Fibroblast of pulmonary artery (primary cell): ENCODE results near the gene GSTA4.
"Not testable (repeated sequence)": the region's sequence is repeated elsewhere in the genome, so short reads cannot be mapped to it uniquely, and the experiment has no call there.

Experiments used
- DNase-seq: peaks from one replicate; pipeline ENCODE4 v3.0.0-alpha.2; 2010; ENCODE audit warnings: low read depth
- H3K4me3 ChIP-seq: replicated peaks from 2 replicates; pipeline ENCODE4 v1.5.1; 2011; ENCODE audit warnings: low read depth, mild to moderate bottlenecking, control low read depth, low read length, moderate library complexity
- TF ChIP-seq, protein P1 (sequence below): IDR thresholded peaks from 2 replicates; pipeline ENCODE4 v1.5.1; 2011; ENCODE audit warnings: mild to moderate bottlenecking, control low read depth, low read length, inconsistent platforms; ENCODE audit errors: missing control alignments

GSTA4 gene

DNA sequence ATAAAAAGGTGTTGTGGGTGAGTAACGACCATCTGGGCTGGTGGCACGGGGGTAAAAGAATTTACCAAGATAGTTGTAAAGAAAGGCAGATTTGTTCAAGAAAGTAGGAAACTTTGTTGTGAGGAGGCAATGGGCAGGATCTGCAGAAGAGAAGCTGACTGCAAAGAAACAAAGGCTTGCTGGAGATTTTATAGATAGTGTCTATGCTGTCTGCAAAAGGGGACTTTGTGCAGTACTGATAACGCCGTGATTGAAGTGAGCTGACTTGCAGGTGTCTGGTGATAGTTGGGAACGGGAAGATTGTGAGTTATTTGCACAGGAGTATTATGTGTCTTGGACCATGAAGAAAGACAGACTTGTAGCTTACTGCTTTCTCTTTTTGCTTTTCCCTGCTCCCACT lies 48.8 kb downstream of the GSTA4 start:
- no peak for DNase-seq
- TF ChIP-seq, protein P1, sequence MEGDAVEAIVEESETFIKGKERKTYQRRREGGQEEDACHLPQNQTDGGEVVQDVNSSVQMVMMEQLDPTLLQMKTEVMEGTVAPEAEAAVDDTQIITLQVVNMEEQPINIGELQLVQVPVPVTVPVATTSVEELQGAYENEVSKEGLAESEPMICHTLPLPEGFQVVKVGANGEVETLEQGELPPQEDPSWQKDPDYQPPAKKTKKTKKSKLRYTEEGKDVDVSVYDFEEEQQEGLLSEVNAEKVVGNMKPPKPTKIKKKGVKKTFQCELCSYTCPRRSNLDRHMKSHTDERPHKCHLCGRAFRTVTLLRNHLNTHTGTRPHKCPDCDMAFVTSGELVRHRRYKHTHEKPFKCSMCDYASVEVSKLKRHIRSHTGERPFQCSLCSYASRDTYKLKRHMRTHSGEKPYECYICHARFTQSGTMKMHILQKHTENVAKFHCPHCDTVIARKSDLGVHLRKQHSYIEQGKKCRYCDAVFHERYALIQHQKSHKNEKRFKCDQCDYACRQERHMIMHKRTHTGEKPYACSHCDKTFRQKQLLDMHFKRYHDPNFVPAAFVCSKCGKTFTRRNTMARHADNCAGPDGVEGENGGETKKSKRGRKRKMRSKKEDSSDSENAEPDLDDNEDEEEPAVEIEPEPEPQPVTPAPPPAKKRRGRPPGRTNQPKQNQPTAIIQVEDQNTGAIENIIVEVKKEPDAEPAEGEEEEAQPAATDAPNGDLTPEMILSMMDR, result no peak

DNA sequence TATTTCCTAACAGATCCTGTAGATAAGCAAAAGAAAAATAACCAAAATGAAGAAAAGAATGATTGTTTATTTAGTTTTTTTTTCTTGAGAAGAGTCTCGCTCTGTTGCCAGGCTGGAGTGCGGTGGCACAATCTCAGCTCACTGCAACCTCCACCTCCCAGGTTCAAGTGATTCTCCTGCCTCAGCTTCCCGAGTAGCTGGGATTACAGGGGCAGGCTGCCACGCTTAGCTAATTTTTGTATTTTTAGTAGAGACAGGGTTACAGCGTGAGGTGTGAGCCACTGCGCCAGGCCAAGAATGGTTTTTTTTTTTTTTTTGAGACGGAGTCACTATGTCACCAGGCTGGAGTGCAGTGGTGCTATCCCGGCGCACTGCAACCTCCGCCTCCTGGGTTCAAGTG lies 52.3 kb downstream of the GSTA4 start:
- not testable (repeated sequence) for DNase-seq, H3K4me3 ChIP-seq

More for the DNA sequence above, 48.8 kb downstream of the GSTA4 start:
- H3K4me3 ChIP-seq, result no peak overlapping the region

DNA sequence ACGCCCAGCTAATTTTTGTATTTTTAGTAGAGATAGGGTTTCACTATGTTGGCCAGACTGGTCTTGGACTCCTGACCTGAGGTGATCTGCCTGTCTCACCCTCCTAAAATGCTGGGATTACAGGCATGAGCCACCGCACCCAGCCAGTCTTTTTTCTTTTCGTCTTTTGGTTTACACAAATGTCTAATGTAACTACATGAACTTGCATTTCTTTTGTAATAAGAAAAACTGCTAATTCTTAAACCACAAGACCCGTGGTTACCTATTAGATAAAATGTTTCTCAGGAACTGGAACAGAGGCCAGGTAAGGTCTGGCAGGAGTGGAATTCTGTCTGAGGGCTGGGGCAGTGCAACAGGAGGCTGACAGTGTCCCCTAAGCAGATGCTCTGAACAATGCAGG lies 52.9 kb downstream of the GSTA4 start:
- TF ChIP-seq, protein P1, result no peak

DNA sequence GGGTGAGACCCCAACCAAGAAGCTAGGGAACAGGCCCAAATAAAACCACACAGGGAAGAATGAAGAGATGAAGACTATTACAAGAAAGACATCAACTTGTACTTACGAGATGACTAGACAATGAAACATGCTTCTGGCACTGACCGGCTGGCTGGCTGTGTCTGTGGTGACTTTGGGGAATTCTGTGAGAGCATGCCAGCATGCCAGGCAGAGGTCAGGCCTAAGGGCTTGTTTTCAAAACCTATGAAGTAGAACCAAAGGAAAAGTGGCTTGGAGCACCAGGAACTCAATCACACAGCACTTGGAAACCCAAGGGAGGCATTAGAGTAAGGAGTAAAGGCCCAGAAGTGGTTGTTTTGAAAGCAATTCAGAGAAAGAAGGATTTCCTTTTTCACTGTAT lies 57.2 kb downstream of the GSTA4 start:
- H3K4me3 ChIP-seq, result no peak overlapping the region
- TF ChIP-seq, protein P1, result no peak
- no peak for DNase-seq

More for the DNA sequence above, 52.9 kb downstream of the GSTA4 start:
- DNase-seq, result no peak
- no peak overlapping the region for H3K4me3 ChIP-seq

DNA sequence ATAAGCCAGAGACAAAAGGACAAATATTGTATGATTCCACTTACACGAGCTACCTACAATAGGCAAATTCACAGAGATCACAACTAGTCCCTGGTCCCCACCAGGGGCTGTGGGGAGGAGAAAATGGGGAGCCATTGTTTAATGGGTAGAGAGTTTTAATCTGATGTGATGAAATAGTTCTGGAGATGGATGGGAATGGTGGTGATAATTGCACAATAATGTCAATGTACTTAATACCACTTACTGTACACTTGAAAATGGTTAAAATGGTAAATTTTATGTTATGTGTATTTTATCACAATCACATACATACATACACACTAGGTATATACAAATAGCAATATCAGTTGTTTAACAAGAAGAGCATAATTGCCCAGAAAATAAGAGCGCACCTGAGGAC lies 61.3 kb downstream of the GSTA4 start:
- H3K4me3 ChIP-seq, result no peak overlapping the region
- TF ChIP-seq, protein P1, result no peak
- no peak for DNase-seq

DNA sequence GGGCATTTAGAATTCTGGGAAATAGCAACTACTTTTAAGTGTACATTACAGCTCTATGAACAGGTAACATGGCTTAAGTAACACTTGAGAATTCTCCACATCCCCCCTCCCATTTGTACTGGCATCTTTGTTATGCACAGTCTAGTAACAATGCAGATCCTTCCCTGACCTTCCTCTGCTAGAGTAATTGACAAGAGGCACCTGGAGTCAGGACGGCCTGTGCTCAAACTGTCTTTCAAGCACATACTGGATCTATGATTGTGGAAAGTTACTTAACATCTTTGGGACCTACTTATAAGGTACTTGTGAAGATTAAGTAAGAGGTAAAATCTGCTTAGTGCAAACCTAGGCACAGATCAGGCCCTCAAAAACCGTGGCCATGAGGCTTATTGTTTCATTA lies 63.7 kb downstream of the GSTA4 start:
- H3K4me3 ChIP-seq, result no peak overlapping the region
- TF ChIP-seq, protein P1, result no peak
- no peak for DNase-seq

DNA sequence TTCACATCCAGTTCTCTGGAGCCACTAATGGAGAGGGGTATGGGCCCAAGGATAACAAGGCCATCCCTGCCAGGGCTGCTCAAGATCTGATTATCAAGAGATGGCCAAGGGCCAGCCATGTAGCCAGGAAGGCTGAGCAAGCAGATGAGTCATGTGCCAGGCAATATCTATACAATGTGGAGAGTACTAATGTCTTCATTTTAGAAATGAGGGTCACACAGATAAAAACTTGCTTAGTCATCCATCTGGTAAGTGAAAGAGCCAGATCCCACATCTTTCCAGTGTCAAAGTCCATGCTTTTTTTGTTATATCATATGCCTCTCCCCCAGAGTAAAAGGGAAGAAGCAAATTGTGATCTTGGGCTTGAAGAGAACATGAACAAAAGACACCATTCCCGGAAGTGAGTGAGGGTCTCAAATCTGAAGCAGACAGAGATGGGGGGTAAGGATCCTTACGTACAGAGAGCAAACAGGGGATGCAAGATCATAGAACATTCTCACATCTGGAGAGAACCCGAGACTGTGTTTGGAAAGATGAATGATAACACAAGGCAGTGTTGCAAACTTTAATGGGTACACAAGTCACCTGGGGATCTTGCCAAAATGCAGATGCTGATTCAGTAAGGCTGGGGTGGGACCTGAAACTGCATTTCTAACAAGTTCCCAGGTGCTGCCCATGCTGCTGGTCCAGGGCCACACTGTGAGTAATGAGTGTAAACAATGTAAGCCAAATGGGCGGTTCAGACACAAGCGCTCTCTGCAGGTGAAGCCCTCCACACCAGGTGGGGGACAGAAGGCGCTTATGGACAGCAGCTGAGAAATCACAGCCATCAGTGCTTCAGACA lies 65.5 kb downstream of the GSTA4 start:
- TF ChIP-seq, protein P1, result no peak
- DNase-seq, result peak; percentile 82
- no peak overlapping the region for H3K4me3 ChIP-seq
